Skin epidermis (tissue), 12 donors: ENCODE results near the gene HIP1.
"Not testable (repeated sequence)": the region's sequence is repeated elsewhere in the genome, so short reads cannot be mapped to it uniquely, and the experiment has no call there.

ENCODE experiments used
- H3K27ac ChIP-seq, 21 experiments: fragments of 200-600 bp; sonication (generic) in 11 of 21; one replicate each; pipeline ENCODE4 v1.5.0; 2020; ENCODE audit warnings: mild to moderate bottlenecking in 3 of 21, inconsistent platforms in 2 of 21, moderate library complexity in 2 of 21
- H3K4me3 ChIP-seq, 7 experiments: fragments of 200-600 bp; sonication (generic) in 2 of 7; one replicate each; pipeline ENCODE4 v1.5.0; 2020; ENCODE audit warnings: inconsistent platforms in 2 of 7, mild to moderate bottlenecking in 2 of 7, moderate library complexity in 1 of 7

Gene HIP1

DNA sequence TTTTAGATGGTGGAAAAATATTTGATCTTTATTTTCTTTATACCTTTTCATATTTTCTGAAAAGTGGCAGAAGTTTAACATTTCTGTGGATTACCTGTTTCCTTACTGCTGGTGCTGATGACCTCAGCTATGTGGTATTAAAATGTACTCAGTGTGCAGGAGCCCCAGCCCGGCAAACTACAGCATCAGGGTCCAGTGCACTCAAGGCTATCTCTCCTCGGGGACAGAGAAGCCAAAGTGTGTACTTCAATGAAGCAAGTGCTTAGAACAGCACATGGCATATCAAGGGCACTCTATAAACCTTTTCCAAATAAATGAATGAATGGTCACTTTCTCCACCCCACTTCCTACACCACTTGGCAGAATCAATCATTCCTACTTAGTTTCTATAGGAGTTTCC is 111.8 kb downstream of the HIP1 start:
- Histone ChIP-seq H3K27ac (no peak overlapping the region), H3K4me3 (no peak overlapping the region)

DNA sequence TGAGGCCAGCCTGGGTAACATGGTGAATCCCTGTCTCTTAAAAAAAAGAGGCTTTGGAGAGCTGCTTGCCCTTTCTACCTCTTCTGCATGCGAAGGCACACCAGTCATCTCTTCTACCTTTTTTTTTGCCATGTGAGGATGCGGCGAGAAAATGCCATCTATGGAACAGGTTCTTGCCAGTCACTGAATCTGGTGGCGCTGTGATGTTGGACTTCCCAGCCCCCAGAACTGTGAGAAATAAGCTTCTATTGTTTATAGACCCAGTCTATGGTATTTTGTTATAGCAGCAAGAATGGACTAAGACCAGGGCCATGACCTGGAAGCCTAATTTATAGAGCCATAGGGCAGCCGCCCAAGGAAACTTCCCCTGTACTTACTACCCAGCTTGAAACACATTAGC is 112.9 kb downstream of the HIP1 start:
- no peak overlapping the region for H3K27ac ChIP-seq
- no peak overlapping the region for H3K4me3 ChIP-seq

DNA sequence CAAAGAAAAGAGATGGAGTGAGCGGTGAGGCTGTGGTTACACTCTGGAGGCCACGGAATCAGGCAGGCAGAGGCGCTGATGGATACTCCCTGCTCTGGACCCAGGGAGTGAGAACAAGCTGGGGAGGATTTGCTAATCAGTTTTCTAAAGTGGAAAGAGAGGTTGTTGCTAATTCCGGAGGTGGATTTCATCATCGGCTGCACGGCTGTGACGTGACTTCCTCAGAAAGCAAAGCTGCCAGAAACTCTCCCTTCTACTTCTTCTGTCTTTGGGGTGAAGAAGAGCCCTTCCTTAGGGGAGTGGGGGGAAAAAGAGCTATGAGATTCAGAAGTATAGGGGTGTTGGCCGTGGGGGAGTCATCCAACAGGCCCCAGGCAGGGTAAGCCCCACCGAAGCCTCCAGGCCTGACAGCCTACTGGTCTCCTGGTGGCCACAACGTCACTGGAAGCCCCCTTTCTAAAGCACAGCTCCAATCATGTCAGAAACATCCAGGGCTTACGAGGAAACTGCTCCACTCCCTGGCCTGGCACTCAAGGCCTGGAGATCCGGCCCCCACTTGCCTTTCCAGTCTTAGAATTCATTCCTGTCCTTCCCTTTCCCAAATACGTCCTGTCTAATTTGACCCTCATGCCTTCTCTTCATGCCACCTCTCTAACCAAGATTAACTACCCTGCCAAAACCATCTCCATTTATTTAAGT is 114.5 kb downstream of the HIP1 start:
- no peak overlapping the region for H3K4me3 ChIP-seq
- peak overlapping the region in 13 of 21 experiments; percentile 9 to 77 (median 46) for H3K27ac ChIP-seq

DNA sequence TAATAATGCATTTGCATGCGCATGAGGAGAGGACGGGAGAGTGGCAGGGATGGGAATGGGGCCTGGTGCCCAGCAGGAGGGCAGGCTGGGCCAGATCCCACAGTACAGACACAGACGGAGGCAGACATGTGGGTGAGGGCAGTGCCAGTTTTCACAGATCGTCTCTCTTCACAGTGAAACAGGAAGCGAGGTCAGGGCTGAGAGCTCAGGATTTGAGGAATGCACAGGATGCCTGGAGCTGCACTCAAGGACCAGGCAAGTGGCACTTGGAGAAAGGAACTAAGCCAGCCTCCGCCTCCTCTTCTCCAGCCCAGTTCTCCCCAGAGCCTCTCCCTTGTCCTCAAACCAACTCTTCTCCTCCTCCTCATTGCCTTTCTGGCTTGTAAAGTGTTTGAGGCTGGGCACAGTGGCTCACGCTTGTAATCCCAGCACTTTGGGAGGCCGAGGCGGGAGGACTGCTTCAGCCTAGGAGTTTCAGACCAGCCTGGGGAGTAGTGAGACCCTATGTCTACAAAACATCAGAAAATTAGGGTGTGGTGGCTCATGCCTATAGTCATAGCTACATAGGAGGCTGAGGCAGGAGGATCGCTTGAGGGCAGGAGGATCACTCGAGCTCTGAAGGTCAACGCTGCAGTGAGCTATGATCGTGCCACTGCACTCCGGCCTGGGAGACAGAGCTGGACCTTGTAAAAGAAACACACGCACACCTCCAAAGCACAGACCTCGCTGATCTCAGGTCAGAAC is 115.2 kb downstream of the HIP1 start:
- peak overlapping the region in 11 of 21 experiments; percentile 1 to 77 (median 21) for H3K27ac ChIP-seq
- H3K4me3 ChIP-seq = no peak overlapping the region

DNA sequence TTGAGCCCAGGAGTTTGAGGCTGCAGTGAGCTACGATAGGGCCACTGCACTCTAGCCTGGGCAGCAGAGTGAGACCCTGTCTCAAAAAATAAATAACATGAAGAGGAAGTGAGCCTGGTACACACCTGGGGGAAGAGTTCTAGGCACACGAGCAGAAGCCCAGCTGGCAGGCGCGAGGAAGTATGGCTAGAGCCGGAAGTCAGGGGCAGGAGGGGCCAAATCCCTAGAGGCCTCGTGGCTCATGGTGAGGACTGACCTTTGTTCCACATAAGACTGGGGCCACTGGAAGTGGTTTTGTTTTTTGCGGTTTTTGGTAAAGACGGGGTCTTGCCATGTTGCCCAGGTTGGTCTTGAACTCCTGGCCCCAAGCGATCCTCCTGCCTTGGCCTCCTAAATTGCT is 117.6 kb downstream of the HIP1 start:
- no peak overlapping the region for H3K4me3 ChIP-seq
- peak overlapping the region in 1 of 21 experiments; percentile 22 for H3K27ac ChIP-seq

DNA sequence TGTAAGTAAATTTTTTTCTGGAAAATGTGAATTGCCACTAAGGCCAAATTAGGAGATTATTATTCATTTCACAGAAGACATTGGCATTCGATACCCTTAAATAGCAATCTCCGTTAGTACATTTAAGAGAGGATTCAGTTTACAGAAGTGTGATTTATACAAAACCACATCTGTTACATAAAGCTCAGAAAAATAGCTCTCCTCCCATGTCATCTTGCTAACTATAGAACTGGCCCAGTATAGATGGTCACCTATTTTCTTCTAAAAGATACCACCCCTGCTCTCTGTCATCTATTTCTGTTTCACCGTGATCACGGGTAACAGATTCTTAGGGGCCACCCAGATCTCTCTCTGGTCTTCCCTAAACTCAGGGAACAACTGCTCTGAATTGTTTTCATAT is 119.1 kb downstream of the HIP1 start:
- no peak overlapping the region for H3K4me3 ChIP-seq
- no peak overlapping the region for H3K27ac ChIP-seq

DNA sequence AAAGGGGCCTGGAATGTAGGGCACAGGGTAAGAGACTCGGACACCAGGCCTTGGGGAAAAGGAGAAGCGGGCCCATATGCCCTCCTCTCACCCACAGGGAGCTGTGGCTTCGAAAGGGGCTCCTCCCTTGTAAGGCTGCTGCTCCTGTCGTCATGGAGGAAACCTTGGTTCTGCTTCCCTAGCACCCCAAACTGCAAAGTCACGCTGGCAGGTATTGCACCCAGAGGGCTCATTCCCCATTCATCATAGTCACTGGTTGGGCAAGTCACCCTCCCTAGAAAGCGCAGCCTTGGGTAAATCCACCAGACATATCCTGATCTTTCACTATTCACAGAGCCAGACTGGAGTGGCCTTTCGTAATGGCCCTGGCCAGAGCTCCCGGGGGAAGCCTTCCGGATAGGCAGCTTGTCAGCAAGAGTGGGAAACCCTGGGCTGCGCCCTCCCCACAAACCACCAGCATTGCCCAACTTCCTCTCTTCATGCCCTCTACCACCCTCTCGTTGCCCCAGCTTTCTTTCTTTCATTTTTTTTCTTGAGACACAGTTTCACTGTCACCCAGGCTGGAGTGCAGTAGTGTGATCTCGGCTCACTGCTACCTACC is 121.0 kb downstream of the HIP1 start:
- Histone ChIP-seq H3K27ac (peak overlapping the region in 14 of 21 experiments; percentile 17 to 82 (median 56)), H3K4me3 (no peak overlapping the region)

DNA sequence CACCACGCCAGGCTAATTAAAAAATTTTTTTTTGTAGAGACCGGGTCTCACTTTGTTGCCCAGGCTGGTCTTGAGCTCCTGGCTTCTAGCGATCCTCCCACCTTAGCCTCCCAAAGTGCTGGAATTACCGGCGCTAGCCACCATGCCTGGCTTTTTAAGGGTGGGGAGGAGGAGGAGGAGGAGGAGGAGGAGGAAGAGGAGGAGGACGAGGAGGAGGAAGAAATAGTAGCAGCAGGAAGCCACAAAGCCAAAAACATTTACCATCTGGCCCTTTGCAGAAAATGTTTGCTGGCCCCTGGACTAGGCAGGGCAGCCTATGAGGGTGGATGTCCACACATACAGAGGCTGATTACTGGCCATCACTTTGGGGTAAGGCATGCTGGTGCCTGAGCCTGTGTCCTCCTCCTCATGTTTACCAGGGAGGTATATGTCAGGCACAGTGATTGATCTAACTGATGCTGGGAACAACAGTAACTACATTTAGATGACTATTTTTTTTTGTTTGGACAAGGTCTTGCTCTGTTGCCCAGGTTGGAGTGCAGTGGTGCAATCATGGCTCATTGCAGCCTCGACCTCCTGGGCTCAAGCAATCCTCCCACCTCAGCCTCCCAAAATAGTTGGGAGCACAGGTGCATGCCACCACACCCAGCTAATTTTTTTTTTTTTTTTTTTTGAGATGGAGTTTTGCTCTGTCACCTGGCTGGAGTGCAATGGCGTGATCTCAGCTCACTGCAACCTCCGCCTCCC is 122.1 kb downstream of the HIP1 start:
- no peak overlapping the region for H3K4me3 ChIP-seq
- peak overlapping the region in 8 of 21 experiments; percentile 40 to 82 (median 62) for H3K27ac ChIP-seq

DNA sequence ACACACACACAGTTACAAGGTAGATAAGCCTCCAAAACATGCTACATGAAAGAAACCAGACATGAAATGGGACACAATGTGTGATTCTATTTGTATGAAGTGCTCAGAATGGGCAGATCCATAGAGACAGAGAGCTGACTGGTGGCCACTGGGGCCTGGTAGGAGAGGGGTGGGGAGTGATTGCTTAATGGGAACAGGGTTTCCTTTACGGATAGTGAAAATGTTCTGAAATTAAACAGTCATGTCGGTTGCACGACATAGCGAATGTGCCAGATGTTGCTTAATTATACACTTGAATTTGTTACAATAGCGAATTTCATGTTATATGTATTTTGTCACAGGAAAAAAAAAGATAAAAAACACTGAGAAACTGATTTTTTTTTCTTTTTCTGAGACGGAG is 124.3 kb downstream of the HIP1 start:
- Histone ChIP-seq H3K27ac (no peak overlapping the region), H3K4me3 (no peak overlapping the region)

DNA sequence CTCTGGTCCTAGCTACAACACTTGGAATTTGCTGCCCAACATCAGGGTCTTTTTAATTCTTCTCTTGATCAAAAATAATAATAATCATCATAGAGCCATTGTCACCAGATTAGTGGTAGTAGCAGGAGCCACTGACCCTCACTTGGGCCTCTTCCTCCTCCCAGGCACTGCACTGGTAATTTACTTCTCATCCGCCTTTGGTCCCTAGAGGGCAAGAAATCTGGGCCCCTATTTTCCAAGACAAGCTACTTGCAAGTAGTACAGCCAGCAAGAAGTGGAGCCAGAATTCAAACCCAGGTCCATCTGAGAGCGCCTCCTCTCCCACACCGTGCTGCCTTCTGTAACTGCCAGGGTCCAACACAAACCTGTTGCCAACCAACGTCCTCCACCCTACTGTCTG is 125.4 kb downstream of the HIP1 start:
- no peak overlapping the region for H3K4me3 ChIP-seq
- no peak overlapping the region for H3K27ac ChIP-seq

DNA sequence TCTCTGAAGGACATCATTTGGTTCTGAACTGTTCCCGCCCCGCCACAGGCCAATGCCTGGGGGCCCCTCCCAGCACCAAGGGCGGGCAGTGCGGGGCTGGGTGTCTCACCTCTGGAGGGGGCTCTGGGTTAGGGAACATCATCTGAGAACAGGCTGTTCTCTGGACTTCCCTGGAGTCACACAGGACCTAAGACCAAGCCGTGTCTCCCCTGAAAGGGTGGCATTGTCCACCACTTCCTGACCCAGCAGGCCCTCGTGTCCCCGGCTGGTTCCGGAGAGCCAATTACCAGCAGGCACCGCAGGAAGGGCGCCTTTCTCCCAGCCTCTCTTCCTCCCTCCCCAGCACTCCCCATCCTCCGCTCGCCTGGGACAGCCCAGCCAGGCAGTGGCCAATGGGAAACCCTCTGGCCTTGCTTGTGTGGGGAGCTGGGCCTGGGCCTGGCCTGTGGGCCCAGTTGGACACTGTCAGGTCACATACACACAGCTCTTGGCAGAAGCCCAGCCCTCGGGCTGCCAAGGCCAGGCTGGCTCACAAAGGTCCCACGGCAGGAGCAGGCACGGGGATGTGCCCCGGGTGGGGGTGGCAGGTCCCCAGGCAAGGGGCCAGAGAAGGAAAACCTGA is 127.1 kb downstream of the HIP1 start:
- peak overlapping the region in 8 of 21 experiments; percentile 6 to 71 (median 49) for H3K27ac ChIP-seq
- no peak overlapping the region for H3K4me3 ChIP-seq

DNA sequence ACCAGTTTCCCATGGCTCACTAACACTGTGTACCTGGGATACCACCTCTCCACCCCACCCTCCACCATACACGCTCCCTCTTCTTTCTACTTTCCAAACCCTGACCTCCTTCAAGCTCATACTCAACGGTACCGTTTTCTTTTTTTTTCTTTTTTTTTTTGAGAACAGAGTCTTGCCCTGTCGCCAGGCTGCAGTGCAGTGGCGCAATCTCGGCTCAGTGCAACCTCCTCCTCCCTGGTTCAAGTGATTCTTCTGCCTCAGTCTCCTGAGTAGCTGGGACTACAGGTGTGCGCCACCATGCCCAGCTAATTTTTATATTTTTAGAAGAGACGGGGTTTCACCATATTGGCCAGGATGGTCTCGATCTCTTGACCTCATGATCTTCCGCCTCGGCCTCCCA is 129.3 kb downstream of the HIP1 start:
- not testable (repeated sequence) for H3K27ac ChIP-seq

DNA sequence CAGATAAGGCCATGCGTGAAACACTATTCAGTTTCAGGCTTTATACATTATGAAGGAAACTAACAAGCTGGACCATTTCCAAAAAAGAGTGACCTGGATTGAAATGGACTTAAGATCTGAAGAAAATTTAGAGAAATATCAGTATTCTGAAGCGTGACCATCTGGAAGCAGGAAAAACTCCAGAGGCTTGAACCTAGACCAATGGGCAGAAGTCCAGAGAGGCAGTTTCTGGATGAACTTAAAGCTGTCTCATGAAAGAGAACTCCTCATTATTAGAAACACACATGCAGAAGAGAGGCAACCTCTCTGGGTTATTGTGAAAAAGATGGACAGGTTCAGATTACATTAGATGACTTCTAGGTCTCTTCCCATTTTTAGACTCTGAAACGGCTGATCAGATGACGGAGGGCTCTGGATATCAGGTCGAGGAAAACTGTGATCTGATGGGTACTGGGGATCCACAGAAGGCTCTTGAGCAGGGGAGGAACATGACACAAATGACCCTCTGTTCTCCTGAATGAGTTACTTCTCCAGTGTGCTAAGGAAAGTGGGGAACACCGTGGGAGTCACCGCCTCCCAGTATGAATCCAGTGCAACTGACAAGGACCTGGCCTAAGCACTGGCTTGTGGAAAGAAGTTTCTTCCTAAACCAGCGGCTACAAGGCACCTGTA is 130.2 kb downstream of the HIP1 start:
- H3K27ac ChIP-seq = no peak overlapping the region
- no peak overlapping the region for H3K4me3 ChIP-seq

More for the DNA sequence above, 129.3 kb downstream of the HIP1 start:
- not testable (repeated sequence) for H3K4me3 ChIP-seq

DNA sequence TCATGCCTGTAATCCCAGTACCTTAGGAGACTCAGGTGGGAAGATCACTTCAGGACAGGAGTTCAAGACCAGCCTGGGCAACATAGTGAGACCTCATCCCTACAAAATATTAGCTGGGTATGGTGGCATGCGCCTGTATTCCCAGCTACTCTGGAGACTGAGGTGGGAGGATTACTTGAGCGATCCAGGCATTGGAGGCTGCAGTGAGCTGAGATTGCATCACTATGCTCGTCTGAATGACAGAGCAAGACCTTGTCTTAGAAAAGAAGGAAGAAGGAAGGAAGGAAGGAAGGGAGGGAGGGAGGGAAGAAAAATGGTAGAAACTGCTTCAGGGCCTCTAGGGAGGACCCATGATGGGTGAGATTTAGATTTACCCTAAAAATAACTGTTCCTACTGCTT is 134.3 kb downstream of the HIP1 start:
- no peak overlapping the region for H3K27ac ChIP-seq

DNA sequence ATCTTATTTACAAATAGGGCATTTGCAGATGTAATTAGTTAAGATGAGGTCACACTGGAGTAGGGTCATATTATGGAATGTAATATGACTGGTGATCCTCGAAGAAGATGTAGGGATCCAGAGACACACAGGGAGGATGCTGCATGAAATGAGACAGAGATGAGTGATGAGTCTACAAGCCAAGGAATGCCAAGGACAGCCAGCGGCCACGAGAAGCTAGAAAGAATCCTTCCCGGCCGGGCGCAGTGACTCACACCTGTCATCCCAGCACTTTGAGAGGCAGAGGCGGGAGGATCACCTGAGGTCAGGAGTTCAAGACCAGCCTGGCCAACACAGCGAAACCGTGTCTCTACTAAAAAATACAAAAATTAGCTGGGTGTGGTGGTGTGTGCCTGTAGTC is 135.9 kb downstream of the HIP1 start:
- not testable (repeated sequence) for H3K27ac ChIP-seq, H3K4me3 ChIP-seq

More for the DNA sequence above, 134.3 kb downstream of the HIP1 start:
- no peak overlapping the region for H3K4me3 ChIP-seq

DNA sequence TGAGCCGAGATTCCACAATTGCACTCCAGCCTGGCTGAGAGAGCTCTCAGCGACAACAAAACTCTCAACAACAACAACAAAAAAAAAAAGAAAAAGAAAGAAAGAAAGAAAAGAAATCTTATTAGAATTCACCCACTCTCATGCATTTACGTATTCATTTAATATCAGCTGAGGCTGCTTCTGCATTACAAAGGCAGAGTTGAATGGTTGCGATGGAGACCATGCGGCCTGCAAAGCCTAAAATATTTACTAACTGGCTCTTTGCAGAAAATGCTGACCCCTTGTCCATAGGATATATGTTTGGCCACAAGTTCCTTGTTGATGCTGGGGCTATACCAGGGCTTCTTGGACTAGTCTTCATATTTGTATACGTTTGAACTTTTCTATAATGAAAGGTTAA is 137.2 kb downstream of the HIP1 start:
- H3K27ac ChIP-seq = no peak overlapping the region
- no peak overlapping the region for H3K4me3 ChIP-seq

DNA sequence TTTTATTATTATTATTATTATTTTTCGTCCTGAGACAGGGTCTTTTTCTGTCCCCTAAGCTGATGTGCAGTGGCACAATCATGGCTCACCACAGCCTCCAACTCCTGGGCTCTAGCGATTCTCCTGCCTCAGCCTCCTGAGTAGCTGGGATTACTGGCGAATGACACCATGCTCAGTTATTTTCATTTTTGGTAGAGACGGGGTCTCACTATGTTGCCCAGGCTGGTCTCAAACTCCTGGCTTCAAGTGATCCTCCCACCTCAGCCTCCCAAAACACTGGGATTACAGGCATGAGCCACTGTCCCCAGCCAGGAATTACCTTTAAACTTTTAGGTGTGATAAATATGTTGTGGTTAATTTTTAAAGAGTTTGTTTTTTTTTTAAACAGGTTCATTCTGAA is 138.0 kb downstream of the HIP1 start:
- H3K4me3 ChIP-seq, H3K27ac ChIP-seq: not testable (repeated sequence)

DNA sequence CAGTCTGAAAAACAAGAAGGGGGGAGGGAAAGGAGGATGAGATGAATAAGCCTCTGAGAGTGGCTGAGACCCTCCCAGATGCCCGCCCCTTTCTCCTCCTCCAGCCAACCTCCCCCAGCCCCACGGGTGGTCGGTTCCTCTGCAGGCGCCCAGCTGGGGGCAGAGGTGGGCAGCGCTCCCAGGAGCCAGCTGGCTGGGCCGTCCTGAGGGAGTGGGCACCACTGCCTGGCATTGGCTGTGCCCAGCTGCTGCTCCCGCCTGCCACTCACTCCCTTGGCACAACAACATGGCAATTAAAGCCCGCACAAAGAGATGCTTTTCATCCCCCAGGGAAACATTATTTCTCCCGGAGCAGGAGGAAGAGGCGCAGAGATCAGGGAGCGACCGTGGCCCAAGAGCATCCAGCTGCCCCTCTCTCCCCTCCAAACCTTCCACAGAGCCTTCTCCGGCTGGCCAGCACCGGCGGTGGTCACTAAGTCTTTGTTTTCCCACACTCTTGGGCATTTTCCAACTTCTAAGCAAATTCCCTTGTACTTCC is 139.4 kb downstream of the HIP1 start:
- Histone ChIP-seq H3K4me3 (no peak overlapping the region), H3K27ac (peak overlapping the region in 8 of 21 experiments; percentile 5 to 82 (median 48))
